Measurements from ENCODE around the gene GNB5. TPM values are rescaled to one million over a fixed set of nuclear protein-coding genes. Genes with fewer than 3 reads are reported as not detected.

GNB5 gene
- total RNA-seq, 1 experiment from 2014 or later: 22.8 TPM

DNA sequence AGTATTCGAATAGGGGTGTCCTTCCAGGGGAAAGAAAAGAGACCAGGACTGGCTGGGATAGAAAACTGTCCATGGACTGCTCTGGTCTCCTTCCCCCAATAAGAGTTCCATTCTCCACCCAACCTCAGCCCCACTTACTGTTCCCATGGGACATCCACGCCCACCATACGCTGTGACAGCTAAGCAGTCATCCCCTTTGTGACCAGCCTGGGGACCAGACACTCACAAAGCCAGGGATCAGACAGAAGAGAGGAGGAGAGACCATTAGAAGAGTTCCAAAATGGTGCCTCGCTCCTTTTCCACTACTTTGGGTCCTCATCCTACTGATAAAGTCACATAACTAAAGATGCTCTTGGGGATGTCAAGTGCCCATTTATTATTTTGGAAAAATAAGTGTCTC is 27.6 kb upstream of the GNB5 start:
- Histone ChIP-seq H3K4me3 (ENCODE audit: low read depth, low read length, poor library complexity, severe bottlenecking) (no peak overlapping the region), H3K27me3 (replicated peaks; ENCODE audit: insufficient read depth, low read depth, low read length, poor library complexity) (no peaks in the 10 kb centered on the region), H3K4me1 (ENCODE audit: insufficient read depth, low read length, poor library complexity, severe bottlenecking) (no peaks in the 10 kb centered on the region), H3K9me3 (ENCODE audit: low read depth, low read length, poor library complexity, severe bottlenecking) (no peaks in the 10 kb centered on the region), H3K36me3 (ENCODE audit: insufficient read depth, low read length, poor library complexity, severe bottlenecking) (no peaks in the 10 kb centered on the region), H3K27ac (ENCODE audit: low read depth, low read length, poor library complexity, severe bottlenecking) (no peak overlapping the region)
- CTCF ChIA-PET: no interaction called here
- TF ChIP-seq EZH2 (IDR thresholded peaks at IDR 0.05; ENCODE audit: borderline replicate concordance, low read depth, low read length, poor library complexity, severe bottlenecking) (no peak), CTCF (conservative IDR thresholded peaks at IDR 0.05; ENCODE audit: low read depth, low read length) (no peak)
- POLR2A ChIA-PET (ENCODE audit: low non-redundant PET): no interaction called here
- intact Hi-C loops (cut with micrococcal nuclease; ENCODE audit: unreplicated experiment): no loop called here
- no peak for DNase-seq (ENCODE audit: low spot score)
- BruUV-seq (replicated peaks): no TSS peak

DNA sequence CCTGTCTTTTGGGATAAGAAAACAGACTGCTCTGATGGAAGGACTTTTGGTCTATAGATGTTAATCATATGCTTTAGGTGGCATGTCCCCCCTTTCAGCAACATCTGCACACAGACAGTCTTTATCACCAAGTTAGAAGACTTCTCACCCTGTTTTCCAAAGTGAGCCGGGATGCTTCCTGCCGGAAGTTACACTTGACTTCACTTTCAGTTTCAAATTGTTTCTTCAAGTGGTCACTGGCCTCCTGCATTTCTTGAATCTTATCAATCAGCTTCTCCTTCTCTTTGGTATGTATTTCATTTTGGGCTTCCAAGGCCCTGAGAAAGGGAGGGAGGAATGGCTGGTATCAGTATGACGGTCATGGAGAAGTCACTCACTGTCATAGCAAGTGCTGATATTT is 27.2 kb upstream of the GNB5 start:
- DNase-seq (ENCODE audit: low spot score): no peak
- H3K27me3 ChIP-seq (replicated peaks; ENCODE audit: insufficient read depth, low read depth, low read length, poor library complexity): no peaks in the 10 kb centered on the region
- no peaks in the 10 kb centered on the region for H3K4me1 ChIP-seq (ENCODE audit: insufficient read depth, low read length, poor library complexity, severe bottlenecking)
- CTCF ChIA-PET: no interaction called here
- POLR2A ChIA-PET (ENCODE audit: low non-redundant PET): no interaction called here
- H3K36me3 ChIP-seq (ENCODE audit: insufficient read depth, low read length, poor library complexity, severe bottlenecking): no peaks in the 10 kb centered on the region
- H3K27ac ChIP-seq (ENCODE audit: low read depth, low read length, poor library complexity, severe bottlenecking): no peak overlapping the region
- intact Hi-C loops (cut with micrococcal nuclease; ENCODE audit: unreplicated experiment): no loop called here
- no peaks in the 10 kb centered on the region for H3K9me3 ChIP-seq (ENCODE audit: low read depth, low read length, poor library complexity, severe bottlenecking)
- TF ChIP-seq CTCF (conservative IDR thresholded peaks at IDR 0.05; ENCODE audit: low read depth, low read length) (no peak), EZH2 (IDR thresholded peaks at IDR 0.05; ENCODE audit: borderline replicate concordance, low read depth, low read length, poor library complexity, severe bottlenecking) (no peak)
- H3K4me3 ChIP-seq (ENCODE audit: low read depth, low read length, poor library complexity, severe bottlenecking): no peak overlapping the region
- no TSS peak for BruUV-seq (replicated peaks)

GRCh38 chr15:52217186-52217585 is 26.0 kb upstream of the GNB5 start:
- peak; percentile 18 for DNase-seq (ENCODE audit: low spot score)
- H3K36me3 ChIP-seq (ENCODE audit: insufficient read depth, low read length, poor library complexity, severe bottlenecking): no peaks in the 10 kb centered on the region
- CTCF ChIA-PET: interaction anchor here (1.1 to 1.4 kb wide), 2 partner anchors 9 to 10 kb away, joined by 3 to 5 read pairs; no protein-coding TSS in a partner anchor
- H3K27me3 ChIP-seq (replicated peaks; ENCODE audit: insufficient read depth, low read depth, low read length, poor library complexity): no peaks in the 10 kb centered on the region
- POLR2A ChIA-PET (ENCODE audit: low non-redundant PET): no interaction called here
- intact Hi-C loops (cut with micrococcal nuclease; ENCODE audit: unreplicated experiment): no loop called here
- H3K9me3 ChIP-seq (ENCODE audit: low read depth, low read length, poor library complexity, severe bottlenecking): no peaks in the 10 kb centered on the region
- TF ChIP-seq EZH2 (IDR thresholded peaks at IDR 0.05; ENCODE audit: borderline replicate concordance, low read depth, low read length, poor library complexity, severe bottlenecking) (no peak), CTCF (conservative IDR thresholded peaks at IDR 0.05; ENCODE audit: low read depth, low read length) (peak; percentile 48)
- H3K4me1 ChIP-seq (ENCODE audit: insufficient read depth, low read length, poor library complexity, severe bottlenecking): no peaks in the 10 kb centered on the region
- no peak overlapping the region for H3K27ac ChIP-seq (ENCODE audit: low read depth, low read length, poor library complexity, severe bottlenecking)
- no peak overlapping the region for H3K4me3 ChIP-seq (ENCODE audit: low read depth, low read length, poor library complexity, severe bottlenecking)
- no TSS peak for BruUV-seq (replicated peaks)

Measured in A673 (cell line).